GM12878 (cell line): Measurements from ENCODE around the gene SOAT2.

Experiments
- CEBPB ChIP-seq, 2 experiments: fragments of 150-350 bp in 1 of 2; IDR thresholded peaks; 2 replicates each; pipeline ENCODE4 v1.6.1; 2012 to 2014; ENCODE audit warnings: low read depth in 2 of 2, low read length in 2 of 2, borderline replicate concordance in 1 of 2, inconsistent platforms in 1 of 2
- EP300 ChIP-seq, 2 experiments: fragments of 150-350 bp in 1 of 2; IDR thresholded peaks; 2 replicates each; pipeline ENCODE4 v1.6.1; 2011 to 2012; ENCODE audit warnings: low read depth in 2 of 2, low read length in 2 of 2, borderline replicate concordance in 1 of 2, improper control_type of control experiment in 1 of 2, inconsistent platforms in 1 of 2; ENCODE audit not compliant: control insufficient read depth in 1 of 2
- GABPA ChIP-seq: IDR thresholded peaks from 2 replicates; pipeline ENCODE4 v1.6.1; 2014; ENCODE audit warnings: antibody characterized with exemption, low read depth, mild to moderate bottlenecking, inconsistent platforms
- MTA3 ChIP-seq: IDR thresholded peaks from 2 replicates; pipeline ENCODE4 v1.6.1; 2012; ENCODE audit warnings: low read length, inconsistent platforms, borderline replicate concordance
- RAD21 ChIP-seq: IDR thresholded peaks from 2 replicates; pipeline ENCODE4 v1.6.1; 2011; ENCODE audit warnings: mild to moderate bottlenecking, low read depth, low read length, moderate library complexity; ENCODE audit not compliant: insufficient read depth
- YY1 ChIP-seq: IDR thresholded peaks from 2 replicates; pipeline ENCODE4 v1.6.1; 2011; ENCODE audit warnings: low read depth, mild to moderate bottlenecking, low read length
- TF ChIP-seq, protein P1 (sequence below), 3 experiments: IDR thresholded peaks in 2 of 3; conservative IDR thresholded peaks in 1 of 3; 2 replicates each; pipeline ENCODE4 v1.5.1; 2011; ENCODE audit warnings: low read depth in 3 of 3, low read length in 3 of 3, mild to moderate bottlenecking in 3 of 3, control low read depth in 2 of 3, moderate library complexity in 2 of 3, inconsistent platforms in 1 of 3, mixed read lengths in 1 of 3; ENCODE audit not compliant: control insufficient read depth in 2 of 3, insufficient read depth in 1 of 3; ENCODE audit errors: extremely low read depth in 1 of 3

DNA sequence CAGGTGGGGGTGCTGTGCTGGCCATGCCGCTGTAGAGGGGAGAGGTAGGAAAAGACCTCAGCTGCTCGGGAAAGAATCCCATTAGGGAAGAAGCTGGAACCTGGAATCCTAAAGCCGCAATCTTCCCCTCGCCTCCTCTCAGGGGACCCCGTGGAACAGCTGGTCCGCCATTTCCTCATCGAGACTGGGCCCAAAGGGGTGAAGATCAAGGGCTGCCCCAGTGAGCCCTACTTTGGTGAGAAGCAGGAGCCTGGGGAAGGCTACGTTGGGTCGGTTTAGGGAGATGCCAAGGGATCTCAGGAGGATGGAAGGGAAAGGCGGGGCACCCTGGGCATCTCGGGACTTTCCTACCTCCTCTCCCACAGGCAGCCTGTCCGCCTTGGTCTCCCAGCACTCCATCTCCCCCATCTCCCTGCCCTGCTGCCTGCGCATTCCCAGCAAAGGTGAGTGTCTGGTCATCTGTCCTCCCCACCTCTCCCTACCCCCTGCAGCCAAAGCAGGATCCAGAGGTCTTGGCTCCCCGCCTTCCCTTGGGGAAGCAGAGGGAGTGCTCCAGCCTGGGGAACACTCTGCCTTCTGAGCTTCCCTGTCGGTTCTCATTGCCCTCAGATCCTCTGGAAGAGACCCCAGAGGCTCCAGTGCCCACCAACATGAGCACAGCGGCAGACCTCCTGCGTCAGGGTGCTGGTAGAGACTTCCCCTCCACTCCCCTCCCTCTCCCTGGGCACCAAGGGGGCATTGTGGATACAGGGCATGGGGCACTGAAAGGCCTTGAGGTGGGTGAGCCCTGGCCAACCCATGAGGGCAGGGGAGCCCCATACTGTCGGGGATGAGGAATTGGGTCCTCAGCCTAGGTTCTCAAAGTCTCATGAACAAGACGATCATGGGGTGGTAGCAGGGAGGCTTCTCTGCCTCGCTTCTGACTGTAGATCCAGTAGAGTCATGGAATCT, 41.0 kb upstream of the SOAT2 start:
- TF ChIP-seq YY1 (no peak), CEBPB (IDR thresholded peaks at IDR 0.05; ENCODE audit: borderline replicate concordance in 1 of 2, low read depth in 2 of 2, low read length in 2 of 2) (no peak), RAD21 (no peak), MTA3 (no peak), EP300 (IDR thresholded peaks at IDR 0.05; ENCODE audit: borderline replicate concordance in 1 of 2, control insufficient read depth in 1 of 2, low read depth in 2 of 2, low read length in 2 of 2) (no peak), GABPA (no peak)
- TF ChIP-seq, protein P1, sequence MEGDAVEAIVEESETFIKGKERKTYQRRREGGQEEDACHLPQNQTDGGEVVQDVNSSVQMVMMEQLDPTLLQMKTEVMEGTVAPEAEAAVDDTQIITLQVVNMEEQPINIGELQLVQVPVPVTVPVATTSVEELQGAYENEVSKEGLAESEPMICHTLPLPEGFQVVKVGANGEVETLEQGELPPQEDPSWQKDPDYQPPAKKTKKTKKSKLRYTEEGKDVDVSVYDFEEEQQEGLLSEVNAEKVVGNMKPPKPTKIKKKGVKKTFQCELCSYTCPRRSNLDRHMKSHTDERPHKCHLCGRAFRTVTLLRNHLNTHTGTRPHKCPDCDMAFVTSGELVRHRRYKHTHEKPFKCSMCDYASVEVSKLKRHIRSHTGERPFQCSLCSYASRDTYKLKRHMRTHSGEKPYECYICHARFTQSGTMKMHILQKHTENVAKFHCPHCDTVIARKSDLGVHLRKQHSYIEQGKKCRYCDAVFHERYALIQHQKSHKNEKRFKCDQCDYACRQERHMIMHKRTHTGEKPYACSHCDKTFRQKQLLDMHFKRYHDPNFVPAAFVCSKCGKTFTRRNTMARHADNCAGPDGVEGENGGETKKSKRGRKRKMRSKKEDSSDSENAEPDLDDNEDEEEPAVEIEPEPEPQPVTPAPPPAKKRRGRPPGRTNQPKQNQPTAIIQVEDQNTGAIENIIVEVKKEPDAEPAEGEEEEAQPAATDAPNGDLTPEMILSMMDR (IDR thresholded peaks at IDR 0.05 in 2 of 3, conservative IDR thresholded peaks at IDR 0.05 in 1 of 3; ENCODE audit: control insufficient read depth in 2 of 3, extremely low read depth in 1 of 3, insufficient read depth in 1 of 3, low read depth in 3 of 3, low read length in 3 of 3): no peak
